Measurements from ENCODE around the gene EIF4E1B.

Gene EIF4E1B

GRCh38 chr5:176694146-176694545, 63.7 kb downstream of the EIF4E1B start:
- DNase-seq, result no peak

- no peak for DNase-seq
Measured at GRCh38 chr5:176694631-176695030, 64.2 kb downstream of the EIF4E1B start.

GRCh38 chr5:176695073-176695472, 64.6 kb downstream of the EIF4E1B start:
- DNase-seq, result no peak

Data from CD4-positive, alpha-beta T cell treated with Interleukin-17A for 1 hour (primary cell).